ENCODE data around the gene FAM83D.

DNA sequence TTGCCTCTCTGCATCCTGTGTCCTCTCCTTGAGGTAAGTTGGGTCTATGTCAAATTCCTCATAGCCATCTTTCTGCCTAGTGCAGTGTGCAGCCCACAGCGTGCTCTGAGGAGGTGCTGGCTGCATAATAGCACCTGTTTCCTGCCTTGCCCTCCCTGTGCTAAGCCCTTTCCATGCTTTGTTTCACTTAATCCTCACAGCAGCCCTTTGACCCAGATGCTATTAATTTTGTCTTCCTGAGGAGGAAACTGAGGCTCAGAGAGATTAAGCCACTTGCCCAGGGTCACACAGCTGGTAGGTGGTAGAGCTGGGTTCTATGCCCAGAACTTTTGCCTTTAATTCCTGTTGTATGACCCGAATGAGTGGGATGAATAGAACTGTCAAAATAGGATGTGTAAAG is 13.5 kb downstream of the FAM83D start:
- TF ChIP-seq, protein P1, sequence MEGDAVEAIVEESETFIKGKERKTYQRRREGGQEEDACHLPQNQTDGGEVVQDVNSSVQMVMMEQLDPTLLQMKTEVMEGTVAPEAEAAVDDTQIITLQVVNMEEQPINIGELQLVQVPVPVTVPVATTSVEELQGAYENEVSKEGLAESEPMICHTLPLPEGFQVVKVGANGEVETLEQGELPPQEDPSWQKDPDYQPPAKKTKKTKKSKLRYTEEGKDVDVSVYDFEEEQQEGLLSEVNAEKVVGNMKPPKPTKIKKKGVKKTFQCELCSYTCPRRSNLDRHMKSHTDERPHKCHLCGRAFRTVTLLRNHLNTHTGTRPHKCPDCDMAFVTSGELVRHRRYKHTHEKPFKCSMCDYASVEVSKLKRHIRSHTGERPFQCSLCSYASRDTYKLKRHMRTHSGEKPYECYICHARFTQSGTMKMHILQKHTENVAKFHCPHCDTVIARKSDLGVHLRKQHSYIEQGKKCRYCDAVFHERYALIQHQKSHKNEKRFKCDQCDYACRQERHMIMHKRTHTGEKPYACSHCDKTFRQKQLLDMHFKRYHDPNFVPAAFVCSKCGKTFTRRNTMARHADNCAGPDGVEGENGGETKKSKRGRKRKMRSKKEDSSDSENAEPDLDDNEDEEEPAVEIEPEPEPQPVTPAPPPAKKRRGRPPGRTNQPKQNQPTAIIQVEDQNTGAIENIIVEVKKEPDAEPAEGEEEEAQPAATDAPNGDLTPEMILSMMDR (IDR thresholded peaks at IDR 0.05; ENCODE audit: low read length) = no peak
- no peak for TF ChIP-seq EZH2 (optimal IDR thresholded peaks at IDR 0.05; ENCODE audit: low read depth, low read length)
